ACC112 (cell line): ENCODE data around the gene KLHDC8A.
"Not testable (repeated sequence)": the region's sequence is repeated elsewhere in the genome, so short reads cannot be mapped to it uniquely, and the experiment has no call there.

Experiments
- H2AFZ ChIP-seq: fragments of 200-600 bp; sonication (generic); one replicate; pipeline ENCODE4 v1.6.0; 2017; ENCODE audit warnings: antibody characterized with exemption, low read length; ENCODE audit not compliant: unreplicated experiment
- H3K27ac ChIP-seq: fragments of 200-600 bp; sonication (generic); 2 replicates; pipeline ENCODE4 v1.5.1; 2014; ENCODE audit warnings: low read depth, mild to moderate bottlenecking, antibody characterized with exemption, low read length, moderate library complexity
- H3K27me3 ChIP-seq: fragments of 200-600 bp; sonication (generic); 2 replicates; pipeline ENCODE4 v1.6.1; 2014; ENCODE audit warnings: mild to moderate bottlenecking, antibody characterized with exemption, low read length, moderate library complexity, mixed read lengths; ENCODE audit not compliant: insufficient read depth
- H3K36me3 ChIP-seq: fragments of 200-600 bp; sonication (generic); 2 replicates; pipeline ENCODE4 v1.6.1; 2016; ENCODE audit warnings: mild to moderate bottlenecking, antibody characterized with exemption, low read length, moderate library complexity, mixed read lengths; ENCODE audit not compliant: insufficient read depth
- H3K4me1 ChIP-seq: fragments of 200-600 bp; sonication (generic); one replicate; pipeline ENCODE4 v1.6.1; 2016; ENCODE audit warnings: low read length, mixed read lengths; ENCODE audit not compliant: insufficient read depth, unreplicated experiment, control insufficient read depth
- H3K4me3 ChIP-seq: fragments of 200-600 bp; sonication (generic); 2 replicates; pipeline ENCODE4 v1.5.1; 2014; ENCODE audit warnings: mild to moderate bottlenecking, low read depth, low read length
- H3K79me2 ChIP-seq: fragments of 200-600 bp; sonication (generic); one replicate; pipeline ENCODE4 v1.6.0; 2016; ENCODE audit warnings: low read length; ENCODE audit not compliant: control insufficient read depth, unreplicated experiment, insufficient read depth

KLHDC8A gene

DNA sequence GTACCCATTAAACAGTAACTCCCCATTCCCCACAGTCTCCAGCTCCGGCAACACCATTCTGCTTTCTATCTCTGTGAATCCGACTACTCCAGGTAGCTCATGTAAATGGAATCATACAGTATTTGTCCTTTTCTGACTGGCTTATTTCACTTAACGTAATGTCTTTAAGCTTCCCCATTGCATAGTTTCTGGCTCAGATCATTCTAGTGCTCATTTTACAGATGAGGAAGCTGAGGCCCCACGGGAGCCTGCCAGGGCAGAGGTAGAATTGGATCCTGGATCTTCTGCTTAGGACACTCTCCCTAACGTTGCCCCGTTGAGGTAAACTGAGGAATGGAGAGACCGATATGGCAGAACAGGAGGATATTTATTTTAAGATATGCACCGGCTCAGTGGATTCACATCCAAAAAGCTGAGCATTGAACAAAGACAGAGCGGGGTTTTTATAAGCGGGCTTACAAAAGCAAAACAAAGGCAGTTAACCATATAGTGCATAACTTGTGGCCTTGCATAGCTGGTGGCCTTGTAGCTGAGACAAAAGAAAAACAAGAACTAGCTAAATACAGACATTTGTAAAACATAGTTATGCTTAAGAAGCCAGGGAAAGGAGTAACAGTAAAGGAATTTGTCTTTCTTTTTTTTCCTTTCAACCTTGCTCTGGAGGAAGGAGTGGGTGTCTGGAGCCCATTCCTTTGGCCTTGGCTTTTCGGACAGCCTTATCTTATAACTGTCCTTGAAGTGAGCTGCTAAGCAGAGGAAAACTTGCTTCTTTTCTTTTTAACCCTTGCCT, 15.3 kb upstream of the KLHDC8A start:
- Histone ChIP-seq H3K4me3 (0 out of 2 replicates have a peak overlapping the region, but pooled peaks have one; percentile 10), H3K4me1 (peaks cover 51% of the 10 kb centered on the region), H2AFZ (peak overlapping the region; percentile 61), H3K27me3 (no peaks in the 10 kb centered on the region), H3K27ac (0 out of 2 replicates have a peak overlapping the region, but pooled peaks have one; percentile 0), H3K79me2 (no peaks in the 10 kb centered on the region), H3K36me3 (no peaks in the 10 kb centered on the region)

DNA sequence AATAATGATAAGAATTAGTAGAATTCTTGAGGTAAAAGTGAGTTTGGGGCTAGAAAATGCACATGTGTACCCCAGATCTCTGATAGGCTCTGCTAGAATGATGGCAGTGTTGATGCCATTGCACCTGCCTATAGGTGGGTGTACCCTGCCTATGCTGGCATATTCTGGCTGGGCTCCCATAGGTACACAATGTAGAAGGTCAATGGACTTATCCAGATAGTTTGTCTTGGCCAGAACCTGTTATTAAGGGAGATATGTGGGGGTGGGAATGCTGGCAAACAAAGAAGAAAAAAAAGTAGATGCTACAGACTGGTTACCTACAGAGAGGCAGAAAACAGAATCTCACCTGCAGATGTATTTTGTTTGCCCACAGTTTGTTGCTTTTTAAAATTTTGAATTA, 14.1 kb upstream of the KLHDC8A start:
- Histone ChIP-seq H3K27ac (no peak overlapping the region), H2AFZ (no peak overlapping the region), H3K27me3 (no peaks in the 10 kb centered on the region), H3K4me3 (no peak overlapping the region), H3K79me2 (no peaks in the 10 kb centered on the region), H3K36me3 (no peaks in the 10 kb centered on the region), H3K4me1 (peaks cover 47% of the 10 kb centered on the region)

DNA sequence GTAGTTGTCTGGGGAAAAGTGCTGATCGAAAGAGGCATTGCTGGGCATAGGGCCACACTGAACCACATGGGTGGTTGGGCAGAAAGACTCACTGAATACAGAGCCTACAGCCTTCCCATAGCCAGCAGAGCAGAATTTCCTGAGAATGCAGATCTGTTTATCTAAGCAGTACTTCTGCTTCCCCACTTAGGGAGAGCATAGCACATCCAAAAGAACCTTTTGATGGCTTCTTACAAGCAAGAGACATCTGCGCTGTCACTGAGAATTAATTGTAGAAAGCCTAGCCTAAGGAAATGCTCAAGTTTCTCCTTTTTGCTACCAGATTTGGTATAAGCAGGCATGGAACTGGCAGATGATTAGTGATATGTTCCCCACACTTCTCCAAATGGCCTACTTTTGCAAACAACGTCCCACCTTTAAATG, 13.0 kb upstream of the KLHDC8A start:
- peaks cover 40% of the 10 kb centered on the region for H3K4me1 ChIP-seq
- no peaks in the 10 kb centered on the region for H3K36me3 ChIP-seq
- no peak overlapping the region for H3K4me3 ChIP-seq
- no peaks in the 10 kb centered on the region for H3K79me2 ChIP-seq
- H2AFZ ChIP-seq, result no peak overlapping the region
- no peak overlapping the region for H3K27ac ChIP-seq
- no peaks in the 10 kb centered on the region for H3K27me3 ChIP-seq

DNA sequence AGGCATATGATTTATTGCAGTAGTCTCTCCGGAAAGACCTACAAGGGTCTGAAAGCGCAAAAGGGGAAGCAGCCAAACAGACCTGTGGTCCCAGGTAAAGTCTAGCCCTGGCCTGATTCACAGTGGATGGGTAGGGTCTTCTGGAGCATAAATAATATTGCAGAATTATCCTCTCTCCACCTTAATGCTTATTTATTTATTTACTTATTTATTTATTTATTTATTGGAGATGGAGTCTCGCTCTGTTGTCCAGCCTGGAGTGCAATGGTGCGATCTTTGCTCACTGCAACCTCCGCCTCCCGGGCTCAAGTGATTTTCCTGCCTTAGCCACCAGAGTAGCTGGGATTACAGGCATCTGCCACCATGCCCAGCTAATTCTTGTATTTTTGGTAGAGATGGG, 11.8 kb upstream of the KLHDC8A start:
- H3K27me3 ChIP-seq, result no peaks in the 10 kb centered on the region
- no peaks in the 10 kb centered on the region for H3K79me2 ChIP-seq
- H3K4me3 ChIP-seq, result no peak overlapping the region
- H3K36me3 ChIP-seq, result no peaks in the 10 kb centered on the region
- no peak overlapping the region for H3K27ac ChIP-seq
- peaks cover 28% of the 10 kb centered on the region for H3K4me1 ChIP-seq
- H2AFZ ChIP-seq, result no peak overlapping the region

DNA sequence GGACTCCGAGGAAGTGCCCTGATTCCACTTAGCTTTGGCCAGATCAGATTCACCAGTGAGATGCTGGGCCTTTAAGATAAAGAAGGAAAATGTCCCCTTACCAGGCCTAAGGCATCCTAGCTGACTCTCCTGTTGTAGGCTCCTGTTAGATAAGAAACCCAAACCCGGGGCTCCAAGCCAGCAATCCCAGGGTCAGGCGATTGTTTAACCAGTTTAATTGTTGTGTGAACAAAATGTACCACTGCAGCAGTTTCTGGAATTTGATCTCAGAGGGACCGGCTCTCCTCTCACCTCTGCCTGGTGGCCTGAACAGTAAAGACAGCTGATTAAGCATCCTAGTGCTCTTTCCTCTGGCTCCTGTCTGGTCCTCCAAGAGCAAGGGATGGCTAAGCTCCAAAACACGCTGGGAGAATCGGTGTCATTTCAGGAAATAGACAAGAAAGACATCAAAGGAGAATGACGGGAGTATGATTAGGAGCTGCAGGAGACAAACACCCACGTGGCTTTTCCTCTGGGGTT, 9.3 kb upstream of the KLHDC8A start:
- Histone ChIP-seq H3K36me3 (no peaks in the 10 kb centered on the region), H3K27ac (no peak overlapping the region), H3K4me1 (peaks cover 10% of the 10 kb centered on the region), H3K4me3 (no peak overlapping the region), H2AFZ (peak overlapping the region; percentile 4), H3K27me3 (no peaks in the 10 kb centered on the region), H3K79me2 (no peaks in the 10 kb centered on the region)

DNA sequence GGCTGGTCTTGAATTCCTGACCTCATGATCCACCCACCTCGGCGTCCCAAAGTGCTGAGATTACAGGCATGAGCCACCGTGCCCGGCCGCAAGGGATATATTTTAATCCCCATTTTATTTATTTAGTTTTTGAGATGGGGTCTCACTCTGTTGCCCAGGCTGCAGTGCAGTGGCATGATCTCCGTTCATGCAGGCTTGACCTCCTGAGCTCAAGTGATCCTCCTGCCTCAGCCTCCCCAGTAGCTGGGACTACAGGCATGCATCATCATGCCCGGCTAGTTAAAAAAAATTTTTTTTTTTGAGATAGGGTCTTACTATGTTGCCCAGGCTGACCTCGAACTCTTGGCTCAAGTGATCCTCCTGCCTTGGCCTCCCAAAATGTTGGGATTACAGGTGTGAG, 8.4 kb upstream of the KLHDC8A start:
- not testable (repeated sequence) for H2AFZ ChIP-seq, H3K79me2 ChIP-seq, H3K4me1 ChIP-seq, H3K4me3 ChIP-seq, H3K36me3 ChIP-seq, H3K27me3 ChIP-seq, H3K27ac ChIP-seq

DNA sequence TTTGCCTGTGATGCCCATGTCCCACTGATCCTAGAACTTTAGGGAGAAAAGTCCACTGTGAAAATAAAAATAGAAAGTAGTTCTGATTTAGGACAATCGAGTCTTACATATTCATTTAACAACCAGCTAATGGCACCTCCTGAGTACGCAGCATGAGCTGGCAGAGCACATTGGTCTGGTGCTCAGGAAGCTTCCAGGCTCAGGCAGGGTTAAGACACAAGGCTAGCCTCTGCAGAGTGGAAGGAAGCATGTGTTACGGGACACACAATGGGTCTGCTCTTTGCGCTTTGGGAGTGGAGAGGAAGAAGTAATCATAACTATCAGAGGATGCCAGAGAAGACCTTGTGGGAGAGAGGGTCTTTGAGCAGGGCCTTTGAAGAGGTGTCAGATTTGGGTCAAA, 4.2 kb upstream of the KLHDC8A start:
- Histone ChIP-seq H2AFZ (no peak overlapping the region), H3K4me1 (peaks cover 1% of the 10 kb centered on the region), H3K79me2 (no peaks in the 10 kb centered on the region), H3K4me3 (no peak overlapping the region), H3K36me3 (no peaks in the 10 kb centered on the region), H3K27me3 (peaks cover 10% of the 10 kb centered on the region; the same call in 1 of the 2 replicates), H3K27ac (no peak overlapping the region)

DNA sequence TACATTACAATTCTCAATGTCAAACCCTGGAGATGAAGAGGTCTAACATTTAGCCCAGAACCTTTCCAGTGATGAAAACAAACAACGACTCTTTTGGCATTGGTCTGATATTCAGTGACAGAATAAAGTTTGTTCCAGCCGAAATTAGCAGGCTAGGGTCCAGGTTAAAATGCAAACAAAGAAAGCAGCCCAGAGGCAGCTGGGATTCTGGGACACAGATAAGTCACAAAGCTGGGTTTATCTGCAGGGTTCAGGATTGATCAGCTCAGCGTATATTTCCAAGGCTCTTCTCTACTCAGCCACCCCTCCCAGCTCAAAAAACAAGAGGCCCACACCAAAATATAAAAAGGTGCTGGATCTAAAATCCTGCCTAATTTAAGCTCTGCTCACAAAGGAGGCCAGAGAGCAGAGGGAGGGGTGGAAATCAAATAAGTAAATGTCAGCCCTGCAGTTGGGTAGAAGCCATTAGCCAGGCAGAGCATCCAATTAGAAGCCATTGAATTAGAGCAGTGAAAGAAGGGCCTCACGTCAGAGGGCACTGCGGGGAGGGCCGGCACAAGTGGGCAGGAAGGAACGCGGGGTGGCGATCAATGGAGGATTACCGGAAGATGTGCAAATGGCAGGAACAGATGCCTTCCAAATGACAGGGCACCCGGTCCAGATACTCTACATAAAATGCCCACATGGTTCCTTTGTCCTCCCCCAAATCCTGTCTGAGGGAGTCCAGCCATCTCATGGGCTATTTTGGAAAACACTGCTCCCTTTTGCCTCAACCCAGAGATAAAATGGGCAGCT, 3.2 kb upstream of the KLHDC8A start:
- Histone ChIP-seq H2AFZ (no peak overlapping the region), H3K27me3 (peaks cover 10% of the 10 kb centered on the region; the same call in 1 of the 2 replicates), H3K4me3 (no peak overlapping the region), H3K27ac (no peak overlapping the region), H3K79me2 (no peaks in the 10 kb centered on the region), H3K36me3 (no peaks in the 10 kb centered on the region), H3K4me1 (no peaks in the 10 kb centered on the region)

DNA sequence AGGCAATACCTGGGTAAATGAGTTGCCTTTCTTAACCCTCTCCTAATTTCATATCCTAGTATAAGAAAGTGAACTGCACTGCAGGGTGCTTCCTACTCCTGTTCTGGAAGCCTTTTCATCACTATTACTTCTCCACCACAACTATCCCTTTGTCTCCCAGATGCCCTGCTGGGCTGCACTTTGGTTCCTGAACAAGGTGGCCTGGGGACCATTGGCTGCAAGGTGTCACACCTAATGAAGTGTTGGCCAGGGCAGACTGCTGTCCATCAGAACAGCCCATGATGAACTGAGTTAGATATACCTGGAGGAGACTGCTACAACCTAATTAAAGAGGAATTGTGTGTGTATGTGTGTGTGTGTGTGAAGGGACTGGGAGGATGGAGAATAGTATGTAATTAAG, 1.9 kb upstream of the KLHDC8A start:
- no peaks in the 10 kb centered on the region for H3K4me1 ChIP-seq
- no peaks in the 10 kb centered on the region for H3K36me3 ChIP-seq
- H3K27me3 ChIP-seq, result peaks cover 10% of the 10 kb centered on the region; the same call in 1 of the 2 replicates
- no peak overlapping the region for H3K27ac ChIP-seq
- H3K79me2 ChIP-seq, result no peaks in the 10 kb centered on the region
- H2AFZ ChIP-seq, result no peak overlapping the region
- no peak overlapping the region for H3K4me3 ChIP-seq

DNA sequence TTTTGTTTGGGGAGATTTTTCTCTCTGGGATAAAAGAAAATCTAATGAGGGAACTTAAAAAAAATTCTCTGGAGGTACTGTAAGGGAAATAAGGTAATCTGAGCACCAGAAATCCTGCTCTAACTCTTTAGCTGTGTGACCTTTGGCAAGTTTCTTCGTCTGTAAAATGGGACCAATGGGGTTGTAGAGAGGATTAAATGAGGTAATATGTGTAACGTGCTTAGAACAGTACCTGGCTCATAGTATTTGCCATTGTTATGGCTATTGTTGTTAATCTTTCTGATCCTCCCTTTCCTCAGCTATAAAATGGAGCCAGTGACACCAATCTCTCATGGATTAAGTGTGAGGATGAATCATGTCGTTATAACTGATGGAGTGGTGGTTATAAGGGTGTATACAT, 845 bp upstream of the KLHDC8A start:
- Histone ChIP-seq H3K4me3 (no peak overlapping the region), H3K4me1 (no peaks in the 10 kb centered on the region)

More for the DNA sequence above, 845 bp upstream of the KLHDC8A start:
- H3K36me3 ChIP-seq, result no peaks in the 10 kb centered on the region
- peaks cover 10% of the 10 kb centered on the region; the same call in 1 of the 2 replicates for H3K27me3 ChIP-seq
- no peaks in the 10 kb centered on the region for H3K79me2 ChIP-seq
- no peak overlapping the region for H2AFZ ChIP-seq
- no peak overlapping the region for H3K27ac ChIP-seq
